ENCODE results near the gene FBXO40. TPM values are rescaled to one million over a fixed set of nuclear protein-coding genes. Genes with fewer than 3 reads are reported as not detected.
A peak's percentile ranks its signal among the peaks of the same experiment; 100 is the strongest.
"Not testable (repeated sequence)": the region's sequence is repeated elsewhere in the genome, so short reads cannot be mapped to it uniquely, and the experiment has no call there.

Gene FBXO40
- total RNA-seq, 6 experiments from 2014 or later: 0.07 to 0.10 TPM; not detected in 4

DNA sequence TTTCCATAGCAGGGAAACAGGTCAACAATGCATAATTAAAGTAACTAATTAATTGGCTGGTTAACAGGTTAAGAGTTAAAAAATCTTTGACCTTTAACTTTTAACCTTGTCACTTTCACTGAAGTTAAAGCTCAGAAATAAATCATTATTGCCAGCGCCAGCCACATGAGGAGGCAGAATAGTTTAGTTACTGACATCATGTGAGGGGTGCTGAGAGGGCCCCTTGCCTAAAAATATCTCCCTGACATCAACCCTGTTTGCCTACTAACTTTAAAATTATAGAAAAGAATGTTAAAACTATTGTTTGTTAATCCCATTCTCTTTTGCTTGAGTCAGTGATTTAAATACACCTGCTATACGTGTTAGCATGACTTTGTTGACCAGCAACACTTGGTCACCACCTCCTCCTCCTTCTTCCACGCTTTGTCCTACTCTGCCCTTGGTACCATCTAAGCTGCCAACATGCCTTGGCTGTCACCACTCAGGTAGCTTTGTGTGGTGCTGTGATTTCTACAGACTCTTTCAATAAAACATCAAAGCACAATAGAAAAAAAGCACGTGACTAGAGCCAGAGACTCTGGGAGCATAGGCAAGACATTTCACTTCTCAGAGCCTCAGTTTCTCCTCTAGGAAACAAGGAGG lies 2.7 kb downstream of the FBXO40 start:
- Histone ChIP-seq H3K4me1 (peaks cover 0 to 38% (median 7%) of the 10 kb centered on the region in 4 donors), H3K27me3 (no peaks in the 10 kb centered on the region), H3K9me3 (no peaks in the 10 kb centered on the region), H3K4me3 (no peak overlapping the region), H3K27ac (peak overlapping the region in 1 of 3 donors; percentile 48), H3K36me3 (no peaks in the 10 kb centered on the region)
- DNase-seq (no peak), ATAC-seq (no peak)
- no peak for TF ChIP-seq POLR2A (IDR thresholded peaks at IDR 0.05)
- TF ChIP-seq, protein P1, sequence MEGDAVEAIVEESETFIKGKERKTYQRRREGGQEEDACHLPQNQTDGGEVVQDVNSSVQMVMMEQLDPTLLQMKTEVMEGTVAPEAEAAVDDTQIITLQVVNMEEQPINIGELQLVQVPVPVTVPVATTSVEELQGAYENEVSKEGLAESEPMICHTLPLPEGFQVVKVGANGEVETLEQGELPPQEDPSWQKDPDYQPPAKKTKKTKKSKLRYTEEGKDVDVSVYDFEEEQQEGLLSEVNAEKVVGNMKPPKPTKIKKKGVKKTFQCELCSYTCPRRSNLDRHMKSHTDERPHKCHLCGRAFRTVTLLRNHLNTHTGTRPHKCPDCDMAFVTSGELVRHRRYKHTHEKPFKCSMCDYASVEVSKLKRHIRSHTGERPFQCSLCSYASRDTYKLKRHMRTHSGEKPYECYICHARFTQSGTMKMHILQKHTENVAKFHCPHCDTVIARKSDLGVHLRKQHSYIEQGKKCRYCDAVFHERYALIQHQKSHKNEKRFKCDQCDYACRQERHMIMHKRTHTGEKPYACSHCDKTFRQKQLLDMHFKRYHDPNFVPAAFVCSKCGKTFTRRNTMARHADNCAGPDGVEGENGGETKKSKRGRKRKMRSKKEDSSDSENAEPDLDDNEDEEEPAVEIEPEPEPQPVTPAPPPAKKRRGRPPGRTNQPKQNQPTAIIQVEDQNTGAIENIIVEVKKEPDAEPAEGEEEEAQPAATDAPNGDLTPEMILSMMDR (IDR thresholded peaks at IDR 0.05): no peak
- 53% methylated on average over 4 of the region's 4 CpGs for WGBS (ENCODE audit: insufficient coverage, low coverage, low lambda C conversion rate, missing lambda C conversion rate)
- intact Hi-C loops (cut with DNase I): no loop called here

DNA sequence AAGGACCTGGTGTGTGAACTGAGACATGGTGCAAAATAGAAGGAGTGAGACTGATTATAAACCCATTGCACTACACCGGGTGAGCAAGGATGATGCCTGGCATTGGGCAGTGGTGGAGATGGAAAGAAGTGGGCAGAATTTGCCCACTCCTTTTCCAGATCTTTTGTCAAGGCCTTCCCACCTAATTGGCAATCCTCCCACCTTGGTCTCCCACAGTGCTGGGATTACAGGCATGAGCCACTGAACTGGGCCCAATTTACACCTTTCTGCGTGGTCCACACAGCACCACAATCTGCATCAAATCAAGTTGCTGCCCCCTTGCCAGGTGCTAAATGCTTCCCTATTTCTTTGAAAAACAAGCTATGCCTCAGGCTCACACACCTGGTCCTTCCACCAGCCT lies 5.4 kb downstream of the FBXO40 start:
- Histone ChIP-seq H3K4me1 (peaks cover 0 to 29% (median 7%) of the 10 kb centered on the region in 4 donors), H3K9me3 (no peaks in the 10 kb centered on the region), H3K27me3 (no peaks in the 10 kb centered on the region), H3K27ac (no peak overlapping the region), H3K36me3 (no peaks in the 10 kb centered on the region), H3K4me3 (no peak overlapping the region)
- 90% methylated on average over 1 of the region's 2 CpGs for WGBS (ENCODE audit: insufficient coverage, low coverage, low lambda C conversion rate, missing lambda C conversion rate)
- DNase-seq (no peak), ATAC-seq (no peak)
- no peak for TF ChIP-seq POLR2A (IDR thresholded peaks at IDR 0.05)
- TF ChIP-seq, protein P1 (IDR thresholded peaks at IDR 0.05): no peak
- intact Hi-C loops (cut with DNase I): no loop called here

DNA sequence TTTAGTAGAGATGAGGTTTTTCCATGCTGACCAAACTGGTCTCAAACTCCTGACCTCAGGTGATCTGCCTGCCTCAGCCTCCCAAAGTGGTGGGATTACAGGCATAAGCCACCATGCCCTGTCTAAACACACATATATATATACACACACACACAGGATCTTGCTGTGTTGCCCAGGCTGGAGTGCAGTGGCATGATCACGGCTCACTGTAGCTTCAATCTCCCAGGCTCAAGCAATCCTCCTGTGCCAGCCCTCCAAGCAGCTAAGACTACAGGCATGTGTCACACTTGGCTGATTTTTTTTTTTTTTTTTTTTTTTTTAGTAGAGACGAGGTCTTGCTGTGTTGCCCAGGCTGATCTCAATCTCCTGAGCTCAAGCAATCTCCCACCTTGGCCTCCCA lies 6.7 kb downstream of the FBXO40 start:
- H3K4me1 ChIP-seq: peaks cover 0 to 15% (median 3%) of the 10 kb centered on the region in 4 donors
- H3K36me3 ChIP-seq; H3K4me3 ChIP-seq; H3K27ac ChIP-seq; intact Hi-C loops (cut with DNase I); H3K27me3 ChIP-seq; DNase-seq; H3K9me3 ChIP-seq; ATAC-seq: not testable (repeated sequence)
- 100% methylated on average over 1 of the region's 2 CpGs for WGBS (ENCODE audit: insufficient coverage, low coverage, low lambda C conversion rate, missing lambda C conversion rate)

DNA sequence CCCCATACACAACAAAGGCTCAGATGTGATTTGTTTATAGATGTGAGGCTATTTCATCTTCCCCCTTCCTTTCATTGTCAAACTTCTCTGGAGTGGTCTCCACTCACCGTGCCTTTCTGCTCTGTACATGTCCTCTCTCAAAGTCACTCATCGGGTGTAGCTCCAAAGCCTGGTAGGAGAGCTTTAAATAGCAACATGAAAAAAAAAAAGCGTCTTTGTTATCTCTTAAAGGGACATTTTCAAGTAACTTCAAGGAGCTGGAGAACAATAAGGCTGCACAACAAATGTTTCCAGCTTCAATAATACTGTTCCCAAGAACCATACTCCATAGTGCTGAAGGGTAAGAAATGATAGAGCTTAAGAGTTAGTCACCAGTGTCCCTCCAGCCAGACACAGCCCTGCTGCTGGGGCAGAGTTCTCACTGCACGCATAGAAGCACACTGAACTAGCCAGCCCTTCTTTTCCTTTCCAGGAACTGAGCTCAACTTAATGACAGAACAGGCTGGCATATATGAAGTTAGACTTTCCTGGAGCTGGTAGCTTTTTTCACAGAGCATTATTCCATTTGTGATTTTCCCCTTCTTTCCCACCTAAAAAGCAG lies 8.1 kb downstream of the FBXO40 start:
- ATAC-seq: no peak

DNA sequence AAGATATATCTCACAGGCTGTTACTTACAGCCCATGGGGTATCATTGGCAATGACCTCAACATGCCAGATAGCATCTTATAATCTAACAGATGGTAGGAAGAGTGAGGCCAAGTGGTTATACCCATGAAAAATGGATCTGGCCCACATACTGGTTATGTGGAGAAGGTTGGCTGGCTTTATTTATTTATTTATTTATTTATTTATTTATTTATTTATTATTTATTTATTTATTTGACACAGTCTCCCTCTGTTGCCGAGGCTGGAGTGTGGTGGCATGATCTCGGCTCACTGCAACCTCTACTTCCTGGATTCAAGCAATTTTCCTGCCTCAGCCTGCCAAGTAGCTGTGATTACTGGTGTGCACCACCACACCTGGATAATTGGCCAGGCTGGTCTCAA lies 11.6 kb downstream of the FBXO40 start:
- intact Hi-C loops (cut with DNase I): no loop called here
- H3K36me3 ChIP-seq: no peaks in the 10 kb centered on the region
- no peak for ATAC-seq

More for the DNA sequence above, 8.1 kb downstream of the FBXO40 start:
- TF ChIP-seq, protein P1 (IDR thresholded peaks at IDR 0.05): no peak
- TF ChIP-seq POLR2A (IDR thresholded peaks at IDR 0.05): no peak
- no peak overlapping the region for H3K27ac ChIP-seq
- DNase-seq: no peak
- H3K36me3 ChIP-seq: no peaks in the 10 kb centered on the region
- H3K4me1 ChIP-seq: peaks cover 0 to 1% (median 0%) of the 10 kb centered on the region in 4 donors
- H3K4me3 ChIP-seq: no peak overlapping the region
- no peaks in the 10 kb centered on the region for H3K27me3 ChIP-seq
- WGBS (ENCODE audit: insufficient coverage, low coverage, low lambda C conversion rate, missing lambda C conversion rate): 50% methylated on average over 4 of the region's 4 CpGs
- intact Hi-C loops (cut with DNase I): no loop called here
- no peaks in the 10 kb centered on the region for H3K9me3 ChIP-seq

More for the DNA sequence above, 11.6 kb downstream of the FBXO40 start:
- Histone ChIP-seq H3K27ac (no peak overlapping the region), H3K4me1 (no peaks in the 10 kb centered on the region), H3K4me3 (no peak overlapping the region), H3K9me3 (no peaks in the 10 kb centered on the region), H3K27me3 (no peaks in the 10 kb centered on the region)
- no peak for DNase-seq
- WGBS (ENCODE audit: insufficient coverage, low coverage, low lambda C conversion rate, missing lambda C conversion rate): 100% methylated on average over 1 of the region's 2 CpGs
- TF ChIP-seq, protein P1 (IDR thresholded peaks at IDR 0.05): no peak
- TF ChIP-seq POLR2A (IDR thresholded peaks at IDR 0.05): no peak

All from right lobe of liver (tissue), 6 donors.